GM12878 (cell line): ENCODE measurements around the gene TMEM11.

ENCODE experiments used
- BACH1 ChIP-seq: fragments of 450-650 bp; IDR thresholded peaks from 2 replicates; pipeline ENCODE4 v1.6.1; 2017; ENCODE audit warnings: mild to moderate bottlenecking, borderline replicate concordance
- BHLHE40 ChIP-seq, 2 experiments: fragments of 450-650 bp in 1 of 2; IDR thresholded peaks; 2 replicates each; pipeline ENCODE4 v1.6.1; 2011 to 2017; ENCODE audit warnings: low read depth in 2 of 2, borderline replicate concordance in 1 of 2, improper control_type of control experiment in 1 of 2, low read length in 1 of 2, mild to moderate bottlenecking in 1 of 2
- CEBPB ChIP-seq, 2 experiments: fragments of 150-350 bp in 1 of 2; IDR thresholded peaks; 2 replicates each; pipeline ENCODE4 v1.6.1; 2012 to 2014; ENCODE audit warnings: low read depth in 2 of 2, low read length in 2 of 2, borderline replicate concordance in 1 of 2, inconsistent platforms in 1 of 2
- CTCF ChIP-seq, 3 experiments: IDR thresholded peaks in 2 of 3; conservative IDR thresholded peaks in 1 of 3; 2 replicates each; pipeline ENCODE4 v1.5.1; 2011; ENCODE audit warnings: low read depth in 3 of 3, low read length in 3 of 3, mild to moderate bottlenecking in 3 of 3, control low read depth in 2 of 3, moderate library complexity in 2 of 3, inconsistent platforms in 1 of 3, mixed read lengths in 1 of 3; ENCODE audit not compliant: control insufficient read depth in 2 of 3, insufficient read depth in 1 of 3; ENCODE audit errors: extremely low read depth in 1 of 3
- FOXM1 ChIP-seq: IDR thresholded peaks from 2 replicates; pipeline ENCODE4 v1.6.1; 2012; ENCODE audit warnings: low read depth, mild to moderate bottlenecking, inconsistent platforms, low read length, moderate library complexity
- POLR2AphosphoS5 ChIP-seq: IDR thresholded peaks from 2 replicates; pipeline ENCODE4 v1.6.1; 2011; ENCODE audit warnings: mild to moderate bottlenecking, low read length, inconsistent platforms
- SUPT20H ChIP-seq: IDR thresholded peaks from 2 replicates; pipeline ENCODE4 v1.6.1; 2011; ENCODE audit warnings: low read depth, mild to moderate bottlenecking, low read length, moderate library complexity, borderline replicate concordance; ENCODE audit not compliant: control insufficient read depth
- TAF1 ChIP-seq: IDR thresholded peaks from 2 replicates; pipeline ENCODE4 v1.6.1; 2011; ENCODE audit warnings: mild to moderate bottlenecking, low read depth, low read length, borderline replicate concordance
- ZNF274 ChIP-seq: IDR thresholded peaks from one replicate; pipeline ENCODE4 v1.8.0; 2011; ENCODE audit not compliant: insufficient read length, insufficient read depth
- TF ChIP-seq, protein P1 (sequence below): IDR thresholded peaks from 2 replicates; pipeline ENCODE4 v1.6.1; 2011; ENCODE audit warnings: low read depth, mild to moderate bottlenecking, low read length, moderate library complexity, borderline replicate concordance; ENCODE audit errors: extremely low read depth

DNA sequence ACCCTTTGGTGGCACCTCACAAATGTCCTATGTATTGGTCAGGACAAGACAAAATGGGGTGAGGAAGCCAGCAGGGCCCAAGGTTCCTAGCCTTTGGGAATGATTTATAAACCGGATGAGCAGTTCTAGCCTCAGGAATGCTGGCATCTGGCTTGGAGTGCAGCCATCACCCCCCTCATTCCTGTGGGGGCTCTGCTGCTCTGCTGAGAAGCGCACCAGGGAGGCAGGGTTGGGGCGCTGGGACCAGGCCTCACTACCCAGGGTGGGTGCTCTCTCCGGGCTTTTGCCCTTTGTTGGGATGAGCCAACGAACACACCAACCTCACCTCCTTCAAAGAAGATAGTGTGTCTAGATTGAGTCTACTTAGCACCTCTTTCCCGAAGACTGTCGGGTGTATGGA lies 39.2 kb downstream of the TMEM11 start:
- TF ChIP-seq SUPT20H (no peak), CTCF (IDR thresholded peaks at IDR 0.05 in 2 of 3, conservative IDR thresholded peaks at IDR 0.05 in 1 of 3; ENCODE audit: control insufficient read depth in 2 of 3, extremely low read depth in 1 of 3, insufficient read depth in 1 of 3, low read depth in 3 of 3, low read length in 3 of 3) (no peak), BACH1 (no peak), POLR2AphosphoS5 (no peak), CEBPB (IDR thresholded peaks at IDR 0.05; ENCODE audit: borderline replicate concordance in 1 of 2, low read depth in 2 of 2, low read length in 2 of 2) (no peak), FOXM1 (no peak), TAF1 (no peak), ZNF274 (no peak), BHLHE40 (IDR thresholded peaks at IDR 0.05; ENCODE audit: borderline replicate concordance in 1 of 2, low read depth in 2 of 2, low read length in 1 of 2) (no peak)
- TF ChIP-seq, protein P1, sequence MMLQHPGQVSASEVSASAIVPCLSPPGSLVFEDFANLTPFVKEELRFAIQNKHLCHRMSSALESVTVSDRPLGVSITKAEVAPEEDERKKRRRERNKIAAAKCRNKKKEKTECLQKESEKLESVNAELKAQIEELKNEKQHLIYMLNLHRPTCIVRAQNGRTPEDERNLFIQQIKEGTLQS: no peak
